ENCODE measurements around the gene PPL. TPM values are rescaled to one million over a fixed set of nuclear protein-coding genes. Genes with fewer than 3 reads are reported as not detected.

The PPL gene
- total RNA-seq = 1 to 10 TPM; 5.4 to 6.1 TPM
- polyA plus RNA-seq (ENCODE audit: insufficient read depth, low read depth, low replicate concordance) = 6.8 TPM
- long read RNA-seq, donor 1, full-length matches to known transcripts = 1 of 1 reads
- long read RNA-seq, donor 1, partial matches to known transcripts = 0 of 1 reads
- long read RNA-seq, donor 1, other reads (novel, unspliced or antisense) = 0 of 1 reads
- long read RNA-seq, donor 2 = 0 reads

- H3K9me3 ChIP-seq = no peaks in the 10 kb centered on the region
- peaks cover 8% of the 10 kb centered on the region for H3K4me1 ChIP-seq
- H3K36me3 ChIP-seq (ENCODE audit: low read depth, missing control alignments) = no peaks in the 10 kb centered on the region
- H3K4me3 ChIP-seq = peak within 1 kb of the TSS; percentile 47 to 53
- H3K27ac ChIP-seq = peak within 1 kb of the TSS in 1 of 2 donors; percentile 50
- intact Hi-C loops (cut with DNase I; ENCODE audit: low total_unique reads) = no loop called here
- TF ChIP-seq POLR2A (IDR thresholded peaks at IDR 0.05) = no peak
- TF ChIP-seq, protein P1, sequence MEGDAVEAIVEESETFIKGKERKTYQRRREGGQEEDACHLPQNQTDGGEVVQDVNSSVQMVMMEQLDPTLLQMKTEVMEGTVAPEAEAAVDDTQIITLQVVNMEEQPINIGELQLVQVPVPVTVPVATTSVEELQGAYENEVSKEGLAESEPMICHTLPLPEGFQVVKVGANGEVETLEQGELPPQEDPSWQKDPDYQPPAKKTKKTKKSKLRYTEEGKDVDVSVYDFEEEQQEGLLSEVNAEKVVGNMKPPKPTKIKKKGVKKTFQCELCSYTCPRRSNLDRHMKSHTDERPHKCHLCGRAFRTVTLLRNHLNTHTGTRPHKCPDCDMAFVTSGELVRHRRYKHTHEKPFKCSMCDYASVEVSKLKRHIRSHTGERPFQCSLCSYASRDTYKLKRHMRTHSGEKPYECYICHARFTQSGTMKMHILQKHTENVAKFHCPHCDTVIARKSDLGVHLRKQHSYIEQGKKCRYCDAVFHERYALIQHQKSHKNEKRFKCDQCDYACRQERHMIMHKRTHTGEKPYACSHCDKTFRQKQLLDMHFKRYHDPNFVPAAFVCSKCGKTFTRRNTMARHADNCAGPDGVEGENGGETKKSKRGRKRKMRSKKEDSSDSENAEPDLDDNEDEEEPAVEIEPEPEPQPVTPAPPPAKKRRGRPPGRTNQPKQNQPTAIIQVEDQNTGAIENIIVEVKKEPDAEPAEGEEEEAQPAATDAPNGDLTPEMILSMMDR (IDR thresholded peaks at IDR 0.05) = no peak
- peak; percentile 39 for DNase-seq
- no peaks in the 10 kb centered on the region for H3K27me3 ChIP-seq
- 12 to 67% methylated on average over 6 to 49 of the region's 76 CpGs for WGBS, 2 donors
Observed at GRCh38 chr16:4936991-4937781, at the start of gene PPL. Gene PPL, minus strand, starts transcription at chr16:4937148. Its CDS starts 103 bp downstream, at chr16:4937045.

- WGBS, 2 donors = 75 to 78% methylated on average over 5 of the region's 5 CpGs
- Histone ChIP-seq H3K36me3 (ENCODE audit: low read depth, missing control alignments) (no peaks in the 10 kb centered on the region), H3K4me1 (peaks cover 8% of the 10 kb centered on the region), H3K9me3 (no peaks in the 10 kb centered on the region), H3K4me3 (no peak overlapping the region), H3K27me3 (no peaks in the 10 kb centered on the region), H3K27ac (no peak overlapping the region)
- DNase-seq = no peak
- intact Hi-C loops (cut with DNase I; ENCODE audit: low total_unique reads) = no loop called here
- no peak for TF ChIP-seq POLR2A (IDR thresholded peaks at IDR 0.05)
- TF ChIP-seq, protein P1 (IDR thresholded peaks at IDR 0.05) = no peak
Observed at GRCh38 chr16:4984174-4984990, 47.4 kb upstream of the PPL start.

GRCh38 chr16:4982056-4982867 lies 45.3 kb upstream of the PPL start:
- Histone ChIP-seq H3K9me3 (no peaks in the 10 kb centered on the region), H3K36me3 (ENCODE audit: low read depth, missing control alignments) (no peaks in the 10 kb centered on the region), H3K27ac (no peak overlapping the region), H3K27me3 (no peaks in the 10 kb centered on the region), H3K4me3 (no peak overlapping the region), H3K4me1 (peaks cover 8% of the 10 kb centered on the region)
- WGBS, 2 donors = 28 to 44% methylated on average over 14 to 20 of the region's 20 CpGs
- no peak for TF ChIP-seq POLR2A (IDR thresholded peaks at IDR 0.05)
- TF ChIP-seq, protein P1 (IDR thresholded peaks at IDR 0.05) = no peak
- DNase-seq = no peak
- intact Hi-C loops (cut with DNase I; ENCODE audit: low total_unique reads) = no loop called here

DNA sequence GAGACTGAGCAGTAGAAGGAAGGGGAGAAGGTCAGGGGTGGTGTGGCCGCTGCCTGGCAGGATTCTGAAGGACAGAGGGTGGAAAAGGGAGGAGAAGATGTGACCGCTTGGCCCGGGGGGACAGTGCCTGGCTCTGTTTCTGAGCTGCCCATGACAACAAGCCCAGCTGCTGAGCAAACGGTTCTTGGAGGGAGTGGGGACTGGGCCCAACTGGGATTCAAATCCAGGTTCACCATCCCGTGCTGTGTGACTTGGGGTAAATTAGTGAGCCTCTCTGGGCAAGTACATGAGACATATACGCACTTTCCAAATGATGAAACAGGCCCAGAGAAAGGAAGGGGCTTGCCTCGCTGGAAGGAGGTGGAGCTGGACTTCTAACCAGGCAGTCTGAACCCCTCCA lies 44.5 kb upstream of the PPL start:
- DNase-seq = no peak
- TF ChIP-seq, protein P1 (IDR thresholded peaks at IDR 0.05) = no peak
- TF ChIP-seq POLR2A (IDR thresholded peaks at IDR 0.05) = no peak
- intact Hi-C loops (cut with DNase I; ENCODE audit: low total_unique reads) = no loop called here
- Histone ChIP-seq H3K36me3 (ENCODE audit: low read depth, missing control alignments) (no peaks in the 10 kb centered on the region), H3K27ac (no peak overlapping the region), H3K27me3 (no peaks in the 10 kb centered on the region), H3K9me3 (no peaks in the 10 kb centered on the region), H3K4me1 (peaks cover 8% of the 10 kb centered on the region), H3K4me3 (no peak overlapping the region)
- WGBS, 2 donors = 64 to 72% methylated on average over 7 of the region's 7 CpGs

Measured in testis (tissue), 5 donors.